Mesenchymal stem cell (in vitro differentiated cells and primary cell): ENCODE measurements around the gene GABPB1.

Experiments used
- DNase-seq: peaks from one replicate; pipeline ENCODE4 v3.0.0-alpha.2; 2013
- H2AFZ ChIP-seq: one replicate; pipeline ENCODE4 v1.6.1; 2013; ENCODE audit warnings: low read depth, mild to moderate bottlenecking, control low read depth, inconsistent platforms, low read length, moderate library complexity
- H2AK5ac ChIP-seq: 2 replicates; pipeline ENCODE4 v1.6.1; 2013; ENCODE audit warnings: low read length, moderate library complexity, mild to moderate bottlenecking, inconsistent platforms; ENCODE audit not compliant: severe bottlenecking
- H2BK120ac ChIP-seq: one replicate; pipeline ENCODE4 v1.6.1; 2013; ENCODE audit warnings: low read depth, mild to moderate bottlenecking, inconsistent platforms, low read length, moderate library complexity
- H2BK12ac ChIP-seq, 2 experiments: one replicate each; pipeline ENCODE4 v1.6.1; 2013; ENCODE audit warnings: inconsistent platforms in 2 of 2, low read length in 2 of 2, mild to moderate bottlenecking in 2 of 2, moderate library complexity in 2 of 2, control low read depth in 1 of 2
- H2BK15ac ChIP-seq: one replicate; pipeline ENCODE4 v1.6.1; 2013; ENCODE audit warnings: mild to moderate bottlenecking, low read depth, inconsistent platforms; ENCODE audit not compliant: poor library complexity, severe bottlenecking
- H2BK5ac ChIP-seq: 2 replicates; pipeline ENCODE4 v1.6.1; 2013; ENCODE audit warnings: low read depth, mild to moderate bottlenecking, low read length, control low read depth, inconsistent platforms; ENCODE audit not compliant: poor library complexity, severe bottlenecking
- H3K14ac ChIP-seq, 2 experiments: one replicate each; pipeline ENCODE4 v1.6.1; 2013; ENCODE audit warnings: inconsistent platforms in 2 of 2, low read length in 2 of 2, control low read depth in 1 of 2, mild to moderate bottlenecking in 1 of 2, moderate library complexity in 1 of 2
- H3K18ac ChIP-seq, 2 experiments: one replicate each; pipeline ENCODE4 v1.6.1; 2013; ENCODE audit warnings: inconsistent platforms in 2 of 2, low read length in 2 of 2, control low read depth in 1 of 2, low read depth in 1 of 2, mild to moderate bottlenecking in 1 of 2
- H3K23ac ChIP-seq, 2 experiments: one replicate each; pipeline ENCODE4 v1.6.1; 2013; ENCODE audit warnings: inconsistent platforms in 2 of 2, low read length in 2 of 2, mild to moderate bottlenecking in 2 of 2, moderate library complexity in 2 of 2, control low read depth in 1 of 2
- H3K27ac ChIP-seq: 2 replicates; pipeline ENCODE4 v1.5.1; 2013; ENCODE audit warnings: mild to moderate bottlenecking, moderate library complexity, low read length, control low read depth, inconsistent platforms; ENCODE audit not compliant: poor library complexity, severe bottlenecking
- H3K27me3 ChIP-seq, 2 experiments: 2 replicates each; pipeline versions ENCODE4 v1.6.1 to v1.7.0; 2013; ENCODE audit warnings: low read length in 2 of 2, mild to moderate bottlenecking in 2 of 2, moderate library complexity in 2 of 2, control low read depth in 1 of 2, inconsistent platforms in 1 of 2; ENCODE audit not compliant: control insufficient read depth in 1 of 2, insufficient read depth in 1 of 2
- H3K36me3 ChIP-seq, 2 experiments: 2 replicates each; pipeline versions ENCODE4 v1.6.1 to v1.7.0; 2013; ENCODE audit warnings: low read length in 2 of 2, control low read depth in 1 of 2, inconsistent platforms in 1 of 2, low read depth in 1 of 2, mild to moderate bottlenecking in 1 of 2; ENCODE audit not compliant: insufficient read depth in 2 of 2, control insufficient read depth in 1 of 2
- H3K4ac ChIP-seq, 2 experiments: one replicate each; pipeline ENCODE4 v1.6.1; 2013; ENCODE audit warnings: inconsistent platforms in 2 of 2, low read length in 2 of 2, mild to moderate bottlenecking in 2 of 2, moderate library complexity in 2 of 2, control low read depth in 1 of 2, low read depth in 1 of 2
- H3K4me1 ChIP-seq: 2 replicates; pipeline ENCODE4 v1.6.1; 2013; ENCODE audit warnings: low read depth, low read length, control low read depth; ENCODE audit not compliant: control insufficient read depth, insufficient read depth
- H3K4me2 ChIP-seq: 2 replicates; pipeline ENCODE4 v1.6.1; 2013; ENCODE audit warnings: low read length, mild to moderate bottlenecking, inconsistent platforms; ENCODE audit not compliant: poor library complexity, severe bottlenecking
- H3K4me3 ChIP-seq, 2 experiments: 2 replicates each; pipeline versions ENCODE4 v1.5.1 to v1.7.0; 2013; ENCODE audit warnings: low read length in 2 of 2, mild to moderate bottlenecking in 2 of 2, control low read depth in 1 of 2, low read depth in 1 of 2; ENCODE audit not compliant: insufficient read depth in 1 of 2
- H3K79me1 ChIP-seq: replicated peaks from 2 replicates; pipeline ENCODE4 v1.6.1; 2013; ENCODE audit warnings: mild to moderate bottlenecking, control low read depth, low read length, inconsistent platforms; ENCODE audit not compliant: poor library complexity, severe bottlenecking
- H3K9ac ChIP-seq: 2 replicates; pipeline ENCODE4 v1.7.0; 2013; ENCODE audit warnings: mild to moderate bottlenecking, low read length, moderate library complexity
- H3K9me3 ChIP-seq: 2 replicates; pipeline ENCODE4 v1.7.0; 2013; ENCODE audit warnings: mild to moderate bottlenecking, low read length; ENCODE audit not compliant: control insufficient read depth
- H4K8ac ChIP-seq: one replicate; pipeline ENCODE4 v1.6.1; 2013; ENCODE audit warnings: inconsistent platforms, mild to moderate bottlenecking, low read length, moderate library complexity
- H4K91ac ChIP-seq: one replicate; pipeline ENCODE4 v1.6.1; 2013; ENCODE audit warnings: mild to moderate bottlenecking, low read length, inconsistent platforms
- WGBS: methylation state at CpG from one replicate; pipeline ENCODE4 v1.1.7; 2013; ENCODE audit warnings: mixed read lengths; 5-methylcytosine and 5-hydroxymethylcytosine counted together

The GABPB1 gene

GRCh38 chr15:50265620-50266019 is 89.4 kb downstream of the GABPB1 start, which contains the start of gene HDC:
TSS of gene HDC (minus strand) at chr15:50265726. CDS start at chr15:50265623, 103 bp downstream.
- Histone ChIP-seq H2BK15ac (no peak within 1 kb of the TSS), H2AFZ (no peak within 1 kb of the TSS), H3K27me3 (peaks cover 12 to 30% of the 10 kb centered on the region in 2 experiments), H3K14ac (no peak within 1 kb of the TSS), H3K9ac (no peak within 1 kb of the TSS), H3K4ac (no peak within 1 kb of the TSS), H3K36me3 (no peaks in the 10 kb centered on the region), H3K79me1 (no peaks in the 10 kb centered on the region), H3K18ac (no peak within 1 kb of the TSS), H2BK120ac (no peak within 1 kb of the TSS), H2BK5ac (no peak within 1 kb of the TSS), H2BK12ac (no peak within 1 kb of the TSS), H4K8ac (no peak within 1 kb of the TSS), H3K27ac (no peak within 1 kb of the TSS), H3K9me3 (no peaks in the 10 kb centered on the region), H2AK5ac (no peak within 1 kb of the TSS), H3K23ac (no peak within 1 kb of the TSS), H3K4me2 (no peak within 1 kb of the TSS), H3K4me3 (no peak within 1 kb of the TSS), H4K91ac (no peak within 1 kb of the TSS), H3K4me1 (no peaks in the 10 kb centered on the region)
- DNase-seq: no peak
- WGBS: 81% methylated on average over 9 of the region's 9 CpGs

DNA sequence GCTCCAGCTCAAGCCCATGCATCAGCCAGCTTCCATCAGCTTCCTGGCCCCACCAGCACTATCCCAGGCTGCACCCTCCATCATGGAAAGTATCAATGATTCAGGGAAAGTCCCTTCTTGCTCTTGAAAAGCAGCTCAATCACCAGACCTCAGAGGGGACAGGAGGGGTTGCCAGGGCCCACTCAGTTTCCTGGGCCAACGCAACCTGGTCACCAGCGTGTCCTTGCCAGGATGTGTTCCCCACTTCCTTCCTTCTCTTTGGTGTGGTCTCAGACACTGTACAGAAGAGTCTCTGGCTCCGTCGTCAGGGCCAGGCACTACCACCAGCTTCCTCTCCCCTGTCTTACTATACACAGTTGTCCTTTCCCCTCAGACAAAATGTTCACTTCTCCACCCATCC is 92.5 kb downstream of the GABPB1 start:
- no peak overlapping the region for H3K18ac ChIP-seq
- H2BK12ac ChIP-seq: no peak overlapping the region
- 97% methylated on average over 4 of the region's 4 CpGs for WGBS
- no peak overlapping the region for H3K4ac ChIP-seq
- no peak overlapping the region for H4K91ac ChIP-seq
- H3K23ac ChIP-seq: no peak overlapping the region
- H2AK5ac ChIP-seq: no peak overlapping the region
- H3K4me1 ChIP-seq: no peaks in the 10 kb centered on the region
- no peak overlapping the region for H2BK5ac ChIP-seq
- H3K4me2 ChIP-seq: no peak overlapping the region
- no peaks in the 10 kb centered on the region for H3K36me3 ChIP-seq
- H3K79me1 ChIP-seq: no peaks in the 10 kb centered on the region
- no peak for DNase-seq
- no peak overlapping the region for H2BK120ac ChIP-seq
- peaks cover 12 to 47% of the 10 kb centered on the region in 2 experiments for H3K27me3 ChIP-seq
- no peak overlapping the region for H3K27ac ChIP-seq
- H2BK15ac ChIP-seq: no peak overlapping the region
- no peaks in the 10 kb centered on the region for H3K9me3 ChIP-seq
- H3K14ac ChIP-seq: no peak overlapping the region
- no peak overlapping the region for H4K8ac ChIP-seq
- no peak overlapping the region for H2AFZ ChIP-seq
- H3K9ac ChIP-seq: no peak overlapping the region
- no peak overlapping the region for H3K4me3 ChIP-seq

- Histone ChIP-seq H3K79me1 (no peaks in the 10 kb centered on the region), H3K4me2 (no peak overlapping the region), H3K9ac (no peak overlapping the region), H3K4ac (no peak overlapping the region), H3K18ac (no peak overlapping the region), H4K91ac (no peak overlapping the region), H3K4me3 (no peak overlapping the region), H3K14ac (no peak overlapping the region), H3K27me3 (peaks cover 16 to 47% of the 10 kb centered on the region in 2 experiments), H4K8ac (no peak overlapping the region), H3K27ac (no peak overlapping the region), H2AK5ac (no peak overlapping the region), H2BK15ac (no peak overlapping the region), H2BK12ac (no peak overlapping the region), H2BK5ac (no peak overlapping the region), H3K36me3 (no peaks in the 10 kb centered on the region), H3K23ac (no peak overlapping the region), H3K9me3 (no peaks in the 10 kb centered on the region), H2BK120ac (no peak overlapping the region), H2AFZ (no peak overlapping the region), H3K4me1 (no peaks in the 10 kb centered on the region)
- 92% methylated on average over 3 of the region's 3 CpGs for WGBS
- DNase-seq: no peak
Measured at GRCh38 chr15:50261981-50262380, 93.0 kb downstream of the GABPB1 start.

DNA sequence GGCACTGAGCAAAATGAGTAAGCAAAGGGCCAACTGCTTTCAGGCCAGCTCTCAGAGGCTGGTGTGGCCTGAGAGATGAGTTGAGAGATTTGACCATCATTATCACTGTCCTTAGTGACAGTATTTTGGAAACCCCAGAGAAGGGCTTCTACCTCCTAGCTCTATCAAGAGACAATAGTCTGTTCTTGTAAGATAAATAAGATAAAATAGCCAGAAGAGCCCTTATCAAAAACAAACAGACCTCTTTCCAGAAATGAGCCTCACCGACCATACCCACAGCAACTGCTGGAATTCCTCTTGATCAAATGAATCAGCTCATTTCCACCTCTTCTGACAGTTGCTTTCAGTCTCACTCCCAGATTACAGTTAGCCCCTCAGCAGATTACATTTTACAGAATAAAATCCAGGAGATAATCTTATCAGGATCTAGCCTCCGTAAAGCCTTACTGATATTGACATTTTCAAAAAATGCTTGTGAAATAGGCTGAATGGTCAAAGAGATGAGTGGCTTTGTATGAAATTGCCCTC is 94.0 kb downstream of the GABPB1 start:
- 84% methylated on average over 2 of the region's 2 CpGs for WGBS

More for the DNA sequence above, 94.0 kb downstream of the GABPB1 start:
- Histone ChIP-seq H3K9me3 (no peaks in the 10 kb centered on the region), H2BK5ac (no peak overlapping the region), H3K27ac (no peak overlapping the region), H2BK15ac (no peak overlapping the region), H3K36me3 (no peaks in the 10 kb centered on the region), H4K8ac (no peak overlapping the region), H3K4me3 (no peak overlapping the region), H3K4me1 (no peaks in the 10 kb centered on the region), H3K18ac (no peak overlapping the region), H3K4me2 (no peak overlapping the region), H2BK12ac (no peak overlapping the region), H3K4ac (no peak overlapping the region), H3K9ac (no peak overlapping the region), H3K23ac (no peak overlapping the region), H3K79me1 (no peaks in the 10 kb centered on the region), H4K91ac (no peak overlapping the region), H3K14ac (no peak overlapping the region), H3K27me3 (peaks cover 17 to 43% of the 10 kb centered on the region in 2 experiments), H2AK5ac (no peak overlapping the region), H2AFZ (no peak overlapping the region), H2BK120ac (no peak overlapping the region)
- no peak for DNase-seq
